ELR (cell line): ENCODE measurements around the gene UBA5.
A peak's percentile ranks its signal among the peaks of the same experiment; 100 is the strongest.
"Not testable (repeated sequence)": the region's sequence is repeated elsewhere in the genome, so short reads cannot be mapped to it uniquely, and the experiment has no call there.

Experiments
- DNase-seq: peaks from one replicate; pipeline ENCODE4 v3.0.0-alpha.2; 2015; ENCODE audit warnings: low read depth

The UBA5 gene

GRCh38 chr3:132660052-132660810 is at the start of gene UBA5:
TSS of gene UBA5 (plus strand) at chr3:132660329. CDS start at chr3:132660538, 209 bp downstream.
- DNase-seq, result peak; percentile 79

DNA sequence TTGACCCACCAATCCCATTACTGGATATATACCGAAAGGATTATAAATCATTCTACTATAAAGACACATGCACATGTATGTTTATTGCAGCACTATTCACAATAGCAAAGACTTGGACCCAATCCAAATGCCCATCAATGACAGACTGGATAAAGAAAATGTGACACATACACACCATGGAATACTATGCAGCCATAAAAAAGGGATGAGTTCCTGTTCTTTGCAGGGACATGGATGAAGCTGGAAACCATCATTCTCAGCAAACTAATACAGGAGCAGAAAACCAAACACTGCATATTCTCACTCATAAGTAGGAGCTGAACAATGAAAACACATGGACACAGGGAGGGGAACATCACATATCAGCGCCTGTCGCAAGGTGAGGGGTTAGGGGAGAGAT is 44.8 kb upstream of the UBA5 start:
- DNase-seq, result not testable (repeated sequence)

GRCh38 chr3:132615881-132616280 is 44.2 kb upstream of the UBA5 start:
- no peak for DNase-seq

DNA sequence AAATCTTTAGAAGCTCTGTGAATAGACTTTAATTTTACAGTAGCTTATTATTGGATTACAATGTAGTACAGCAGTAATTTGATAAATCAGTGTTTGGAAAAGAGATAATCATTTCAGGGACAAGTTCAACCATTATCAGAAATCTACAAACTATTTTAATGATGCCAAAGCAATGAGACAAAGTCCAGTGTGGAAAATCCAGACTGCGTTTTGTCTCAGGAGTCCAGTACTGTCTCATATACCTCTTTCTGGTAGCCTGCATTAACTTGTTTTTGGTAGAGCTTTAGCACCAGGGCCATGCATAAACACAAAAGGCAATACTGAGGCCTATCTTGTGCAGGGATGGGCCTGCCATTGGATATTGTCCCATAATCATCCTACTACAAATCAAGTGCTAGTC is 43.3 kb upstream of the UBA5 start:
- no peak for DNase-seq

GRCh38 chr3:132622148-132622547 is 38.0 kb upstream of the UBA5 start:
- no peak for DNase-seq

- DNase-seq, result no peak
These were observed 37.4 kb upstream of the UBA5 start for GRCh38 chr3:132622761-132623160.

GRCh38 chr3:132623646-132624045 is 36.5 kb upstream of the UBA5 start:
- no peak for DNase-seq

GRCh38 chr3:132624790-132625189 is 35.3 kb upstream of the UBA5 start:
- DNase-seq, result no peak

GRCh38 chr3:132625613-132626012 is 34.5 kb upstream of the UBA5 start:
- no peak for DNase-seq

GRCh38 chr3:132626955-132627354 is 33.2 kb upstream of the UBA5 start:
- no peak for DNase-seq

- no peak for DNase-seq
These were observed 32.0 kb upstream of the UBA5 start for GRCh38 chr3:132628157-132628556.

DNA sequence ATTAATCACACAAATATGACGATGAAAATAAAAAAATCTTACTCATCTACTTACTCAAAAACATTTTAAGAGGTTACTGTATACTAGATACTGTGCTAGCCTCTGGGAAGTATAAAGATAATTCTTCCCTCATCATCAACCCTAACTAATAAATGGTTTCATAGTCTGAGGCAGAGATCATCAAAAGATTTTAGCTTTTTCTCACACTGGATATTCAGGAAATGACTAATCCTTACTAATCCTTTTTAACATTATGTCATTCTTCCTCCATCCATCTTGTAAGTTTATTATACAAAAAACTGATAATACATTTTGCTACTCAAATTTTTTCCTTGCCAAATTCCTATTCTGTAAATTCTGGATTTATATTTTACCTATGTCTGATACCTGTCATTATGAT is 30.2 kb upstream of the UBA5 start:
- peak; percentile 90 for DNase-seq

- no peak for DNase-seq
These were observed 29.5 kb upstream of the UBA5 start for GRCh38 chr3:132630612-132631011.

DNA sequence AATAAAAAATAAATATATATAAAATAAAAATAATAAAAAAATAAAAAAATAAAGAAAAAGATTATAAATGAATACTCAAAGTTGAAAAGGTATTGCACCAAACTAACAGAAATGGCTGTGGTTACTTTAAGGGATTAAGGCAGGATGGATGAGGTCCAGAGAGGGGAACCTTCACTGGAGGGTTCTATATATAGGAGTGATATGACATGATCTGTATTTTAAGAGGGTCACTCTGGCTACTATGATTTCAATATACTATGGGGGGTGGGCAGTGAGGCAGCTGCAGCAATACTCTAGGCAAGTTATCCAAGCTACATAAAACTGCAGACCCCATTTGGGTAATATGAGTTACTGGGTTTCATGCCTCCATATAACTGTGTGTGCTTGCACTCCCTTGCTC is 25.1 kb upstream of the UBA5 start:
- no peak for DNase-seq

DNA sequence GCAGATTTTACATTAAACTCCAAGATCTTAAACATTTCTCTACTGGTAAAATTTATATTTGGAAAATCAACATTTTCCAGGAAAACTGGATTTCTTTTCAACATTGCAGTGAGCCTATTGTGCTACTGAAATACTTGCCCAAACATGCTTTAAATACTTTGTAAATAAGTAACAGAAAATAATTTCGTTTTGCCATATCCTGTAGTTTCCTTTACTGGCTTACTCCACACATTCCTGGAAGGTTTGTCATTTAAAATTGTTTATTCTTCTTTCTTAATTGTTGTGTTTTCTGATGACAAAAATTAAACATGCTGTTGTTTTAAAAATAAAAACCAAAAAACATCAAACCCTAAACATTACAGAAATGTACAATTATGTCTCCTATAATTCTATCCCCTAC is 22.5 kb upstream of the UBA5 start:
- DNase-seq, result peak; percentile 77

- no peak for DNase-seq
These were observed 21.4 kb upstream of the UBA5 start for GRCh38 chr3:132638706-132639105.

DNA sequence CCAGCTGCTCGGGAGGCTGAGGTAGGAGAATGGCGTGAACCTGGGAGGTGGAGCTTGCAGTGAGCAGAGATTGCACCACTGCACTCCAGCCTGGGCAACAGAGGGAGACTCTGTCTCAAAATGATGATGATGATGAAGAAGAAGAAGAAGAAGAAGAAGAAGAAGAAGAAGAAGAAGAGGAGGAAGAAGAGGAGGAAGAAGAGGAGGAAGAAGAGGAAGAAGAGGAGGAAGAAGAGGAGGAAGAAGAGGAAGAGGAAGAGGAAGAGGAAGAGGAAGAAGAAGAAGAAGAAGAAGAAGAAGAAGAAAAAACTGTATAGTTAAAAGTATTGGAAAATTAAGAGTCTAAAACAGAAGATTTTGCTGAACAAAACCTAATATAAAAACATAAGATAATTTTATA is 18.7 kb upstream of the UBA5 start:
- not testable (repeated sequence) for DNase-seq

- peak; percentile 77 for DNase-seq
These were observed 18.1 kb upstream of the UBA5 start for GRCh38 chr3:132641837-132642538.

DNA sequence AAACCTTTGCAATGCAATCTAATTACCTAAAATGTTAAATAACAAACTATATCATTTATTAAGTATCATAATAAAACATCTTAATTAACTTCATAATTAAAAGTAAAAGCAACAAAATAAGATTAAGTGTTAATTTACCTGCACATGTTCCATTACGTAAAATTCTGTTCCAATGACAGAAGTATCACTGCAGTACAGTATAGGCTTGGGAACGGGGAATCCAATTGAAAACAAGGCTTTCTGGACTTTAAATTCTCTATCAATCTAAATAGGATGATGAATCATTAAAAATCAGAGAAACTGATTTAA is 17.6 kb upstream of the UBA5 start:
- no peak for DNase-seq

DNA sequence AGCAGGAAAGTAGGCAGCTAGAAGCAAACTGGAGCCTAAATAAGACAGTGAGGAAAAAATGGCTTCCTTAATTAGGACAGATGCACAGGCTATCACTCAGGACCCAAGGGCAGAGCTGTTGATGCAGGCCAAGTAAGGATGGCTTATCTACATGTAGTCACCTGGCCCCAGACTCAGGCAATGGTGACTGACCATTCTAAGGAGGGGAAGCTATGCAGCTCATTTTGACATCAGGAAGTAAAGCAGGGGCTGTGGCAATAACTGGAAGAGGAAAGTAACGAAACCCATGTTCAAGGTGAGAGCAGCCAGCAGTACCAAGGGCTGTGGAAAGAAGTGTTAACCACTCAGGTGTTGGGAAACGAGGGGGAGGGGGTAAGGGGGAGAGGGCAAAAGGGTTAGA is 16.8 kb upstream of the UBA5 start:
- no peak for DNase-seq

DNA sequence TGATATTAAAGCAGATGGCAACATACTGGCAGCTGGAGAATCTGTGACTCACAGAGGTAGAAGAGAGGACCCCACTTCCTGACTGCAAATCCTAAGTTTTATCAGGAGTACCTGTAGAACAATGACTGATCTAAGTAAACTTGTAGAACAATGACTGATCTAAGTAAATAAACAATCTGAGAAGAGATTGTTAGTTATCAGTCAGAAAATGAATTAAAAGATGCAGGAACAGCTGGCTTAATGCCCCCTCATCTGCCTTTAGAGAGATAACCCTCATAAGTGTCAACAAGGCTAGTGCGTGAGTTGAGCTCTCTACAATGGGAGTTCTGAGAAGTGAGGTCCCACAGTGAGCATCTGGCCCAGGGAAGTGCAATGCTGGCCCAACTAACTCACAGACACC is 15.1 kb upstream of the UBA5 start:
- peak; percentile 42 for DNase-seq

- no peak for DNase-seq
These were observed 10.0 kb upstream of the UBA5 start for GRCh38 chr3:132650153-132650552.

GRCh38 chr3:132652640-132653270 is 7.4 kb upstream of the UBA5 start:
- DNase-seq, result peak; percentile 18
